ENCODE measurements around the gene OR4D10.
"Not testable (repeated sequence)": the region's sequence is repeated elsewhere in the genome, so short reads cannot be mapped to it uniquely, and the experiment has no call there.

The OR4D10 gene

GRCh38 chr11:59473015-59473414 lies at the start of gene OR4D10:
Gene OR4D10 (plus strand): TSS chr11:59473315. CDS start chr11:59477430, 4,115 bp downstream.
- no peak for DNase-seq

GRCh38 chr11:59423835-59424234 lies 49.3 kb upstream of the OR4D10 start:
- DNase-seq = no peak

- DNase-seq = no peak
Observed at GRCh38 chr11:59425131-59425530, 48.0 kb upstream of the OR4D10 start.

GRCh38 chr11:59426361-59427067 lies 46.6 kb upstream of the OR4D10 start, which contains the start of gene OR5A2:
Gene OR5A2 (minus strand): TSS chr11:59426413. CDS start chr11:59422953, 3,460 bp downstream.
- DNase-seq = no peak

GRCh38 chr11:59427068-59427382 lies 46.1 kb upstream of the OR4D10 start:
- DNase-seq = no peak

- DNase-seq = no peak
Observed at GRCh38 chr11:59429924-59430516, 43.1 kb upstream of the OR4D10 start.

- DNase-seq = no peak
Observed at GRCh38 chr11:59436169-59436568, 36.9 kb upstream of the OR4D10 start, which contains the start of gene OR5A1. Gene OR5A1 (plus strand): TSS chr11:59436469. CDS start chr11:59443169, 6,700 bp downstream.

- DNase-seq = no peak
Observed at GRCh38 chr11:59437770-59438169, 35.3 kb upstream of the OR4D10 start.

GRCh38 chr11:59445624-59446023 lies 27.5 kb upstream of the OR4D10 start:
- DNase-seq = not testable (repeated sequence)

- DNase-seq = no peak
Observed at GRCh38 chr11:59448484-59448883, 24.6 kb upstream of the OR4D10 start.

- no peak for DNase-seq
Observed at GRCh38 chr11:59456661-59457060, 16.5 kb upstream of the OR4D10 start, which contains the start of gene OR4D6. Gene OR4D6 (plus strand): TSS chr11:59456961. CDS start chr11:59456961, 0 bp downstream.

GRCh38 chr11:59459916-59460315 lies 13.2 kb upstream of the OR4D10 start:
- no peak for DNase-seq

- DNase-seq = no peak
Observed at GRCh38 chr11:59463190-59463641, 9.9 kb upstream of the OR4D10 start.

GRCh38 chr11:59475176-59475575 lies 2.1 kb downstream of the OR4D10 start:
- DNase-seq = no peak

- no peak for DNase-seq
Observed at GRCh38 chr11:59479906-59480305, 6.8 kb downstream of the OR4D10 start.

GRCh38 chr11:59480359-59480758 lies 7.2 kb downstream of the OR4D10 start:
- DNase-seq = no peak

- DNase-seq = no peak
Observed at GRCh38 chr11:59501931-59502330, 28.8 kb downstream of the OR4D10 start.

- no peak for DNase-seq
Observed at GRCh38 chr11:59503276-59503675, 30.2 kb downstream of the OR4D10 start, which contains the start of gene OR4D11. Gene OR4D11 (plus strand): TSS chr11:59503576. CDS start chr11:59503576, 0 bp downstream.

- no peak for DNase-seq
Observed at GRCh38 chr11:59510941-59511589, 38.0 kb downstream of the OR4D10 start, which contains the start of gene OR4D9. Gene OR4D9 (plus strand): TSS chr11:59511539. CDS start chr11:59514913, 3,374 bp downstream.

GRCh38 chr11:59511675-59512074 lies 38.6 kb downstream of the OR4D10 start:
- no peak for DNase-seq

- DNase-seq = not testable (repeated sequence)
Observed at GRCh38 chr11:59520139-59520538, 47.0 kb downstream of the OR4D10 start.

GRCh38 chr11:59520741-59521140 lies 47.6 kb downstream of the OR4D10 start:
- DNase-seq = no peak

- no peak for DNase-seq
Observed at GRCh38 chr11:59523541-59523940, 50.4 kb downstream of the OR4D10 start.

GRCh38 chr11:59528711-59529110 lies 55.6 kb downstream of the OR4D10 start:
- no peak for DNase-seq
